Adrenal gland (tissue), 12 donors: ENCODE results near the gene ZKSCAN3. TPM values are rescaled to one million over a fixed set of nuclear protein-coding genes. Genes with fewer than 3 reads are reported as not detected.

ENCODE experiments used
- DNase-seq, 7 donors: peaks; one replicate each; pipeline ENCODE4 v3.0.0-alpha.2; 2019 to 2020
- H3K27ac ChIP-seq, 5 donors: fragments of 200-600 bp; sonication (generic) in 4 of 5; 1 replicate in 3 of 5; 2 replicates in 2 of 5; pipeline versions ENCODE4 v1.5.1 to v1.8.0; 2016 to 2020; ENCODE audit warnings: mild to moderate bottlenecking in 1 of 5
- H3K27me3 ChIP-seq: fragments of 200-600 bp; 2 replicates; pipeline ENCODE4 v1.8.0; 2021
- H3K36me3 ChIP-seq, 2 donors: fragments of 200-600 bp; replicated peaks in 1 of 2; 1 replicate in 1 of 2; 2 replicates in 1 of 2; pipeline versions ENCODE4 v1.5.1 to v1.8.0; 2018 to 2022
- H3K4me1 ChIP-seq, 2 donors: fragments of 200-600 bp; replicated peaks in 1 of 2; 1 replicate in 1 of 2; 2 replicates in 1 of 2; pipeline versions ENCODE4 v1.5.1 to v1.8.0; 2018 to 2021
- H3K4me3 ChIP-seq, 4 donors: fragments of 200-600 bp; sonication (generic) in 3 of 4; one replicate each; pipeline ENCODE4 v1.5.1; 2016 to 2018
- H3K9me3 ChIP-seq, 3 donors: fragments of 200-600 bp; sonication (generic) in 1 of 3; replicated peaks in 1 of 3; 1 replicate in 2 of 3; 2 replicates in 1 of 3; pipeline versions ENCODE4 v1.5.1 to v1.8.0; 2016 to 2021
- POLR2A ChIP-seq, 2 donors: fragments of 450-650 bp; IDR thresholded peaks; one replicate each; pipeline ENCODE4 v1.6.1; 2017; ENCODE audit warnings: antibody characterized with exemption in 2 of 2, mild to moderate bottlenecking in 2 of 2, moderate library complexity in 1 of 2
- WGBS, 4 donors: extraction: QIAGEN DNeasy Blood & Tissue Kit in 2 of 4; methylation state at CpG; one replicate each; pipeline versions ENCODE4 v1.1.5 to v1.1.7; 2013 to 2017; 5-methylcytosine and 5-hydroxymethylcytosine counted together
- intact Hi-C, 2 donors: fragments of 100-400 bp; cut with DNase I; formaldehyde crosslinking; loops; one replicate each; pipeline versions ENCODE4 v1.14.1 to v1.15.0; 2022 to 2023
- polyA plus RNA-seq, 3 donors: library from polyadenylated mRNA; stranded (reverse); fragments of 200-250 nt in 2 of 3; fragments of 350-450 nt in 1 of 3; fragmentation: Illumina TruSeq in 1 of 3; extraction: RNeasy Lipid Tissue Mini Kit (QIAGEN cat#74804) in 1 of 3; gene quantifications; one replicate each; pipeline ENCODE4 v1.2.3, GENCODE V29; 2013 to 2014
- total RNA-seq, 9 donors: library from RNA; depleted of rRNA in 4 of 9; stranded (reverse); fragments of >200 nt in 4 of 9; fragments of 120-200 nt in 1 of 9; fragmentation: NEBNext Ultra II Directional in 1 of 9; extraction: Animal tissue kit (Norgen Biotek cat#: 25700) in 1 of 9; gene quantifications; one replicate each; pipeline versions ENCODE4 v1.1.0 to v1.2.4, GENCODE V29; 2013 to 2023
- TF ChIP-seq, protein P1 (sequence below), 6 experiments: fragments of 450-650 bp in 4 of 6; fragments of 200-600 bp in 2 of 6; sonication (generic) in 1 of 6; IDR thresholded peaks; 1 replicate in 5 of 6; 2 replicates in 1 of 6; pipeline versions ENCODE4 v1.5.1 to v1.8.0; 2016 to 2021; ENCODE audit warnings: antibody characterized with exemption in 6 of 6, mild to moderate bottlenecking in 2 of 6, moderate library complexity in 1 of 6
- donor health status: healthy with polysubstance abuse.
- donor health status: Bipolar disorder and iron deficiency.
- donor health status: DM: yes; HTN: yes; CAD: no.
- donor health status: DM: no; HTN: no; CAD: no.
- donor health status: DM: no; HTN: no; CAD: no.
- donor health status: DM: yes; HTN: yes; CAD: no.

Gene ZKSCAN3
- total and polyA plus RNA-seq, 12 donors, result 1.4 to 12.4 (median 5.2) TPM

DNA sequence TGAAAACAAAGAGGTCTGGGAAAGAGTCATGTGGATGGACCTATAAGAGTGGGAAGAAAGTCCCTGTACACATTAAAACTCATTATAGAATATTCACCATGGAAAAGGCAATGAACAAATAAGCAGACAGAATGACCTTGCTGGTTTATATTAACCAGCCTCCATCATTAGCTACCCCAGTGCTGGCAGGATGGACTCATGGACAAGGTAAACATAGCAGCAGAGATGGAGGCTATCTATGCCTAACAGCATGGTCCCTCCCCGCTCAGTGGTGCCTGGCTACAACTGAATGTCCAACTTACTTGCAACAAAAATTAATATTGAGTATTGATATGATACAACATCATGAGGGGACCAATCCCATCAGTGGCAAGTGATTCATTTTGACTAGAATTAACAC lies 4.5 kb upstream of the ZKSCAN3 start:
- intact Hi-C loops, result no loop called here
- no peak overlapping the region for H3K4me3 ChIP-seq
- H3K36me3 ChIP-seq, result no peaks in the 10 kb centered on the region
- H3K4me1 ChIP-seq, result peaks cover 0 to under 1% of the 10 kb centered on the region in 2 donors
- no peaks in the 10 kb centered on the region for H3K27me3 ChIP-seq
- H3K9me3 ChIP-seq, result no peaks in the 10 kb centered on the region
- WGBS, 4 donors, result 80 to 94% (median 86%) methylated on average over 1 of the region's 1 CpG
- no peak overlapping the region for H3K27ac ChIP-seq
- DNase-seq, result no peak
- no peak for TF ChIP-seq POLR2A (IDR thresholded peaks at IDR 0.05)
- TF ChIP-seq, protein P1, sequence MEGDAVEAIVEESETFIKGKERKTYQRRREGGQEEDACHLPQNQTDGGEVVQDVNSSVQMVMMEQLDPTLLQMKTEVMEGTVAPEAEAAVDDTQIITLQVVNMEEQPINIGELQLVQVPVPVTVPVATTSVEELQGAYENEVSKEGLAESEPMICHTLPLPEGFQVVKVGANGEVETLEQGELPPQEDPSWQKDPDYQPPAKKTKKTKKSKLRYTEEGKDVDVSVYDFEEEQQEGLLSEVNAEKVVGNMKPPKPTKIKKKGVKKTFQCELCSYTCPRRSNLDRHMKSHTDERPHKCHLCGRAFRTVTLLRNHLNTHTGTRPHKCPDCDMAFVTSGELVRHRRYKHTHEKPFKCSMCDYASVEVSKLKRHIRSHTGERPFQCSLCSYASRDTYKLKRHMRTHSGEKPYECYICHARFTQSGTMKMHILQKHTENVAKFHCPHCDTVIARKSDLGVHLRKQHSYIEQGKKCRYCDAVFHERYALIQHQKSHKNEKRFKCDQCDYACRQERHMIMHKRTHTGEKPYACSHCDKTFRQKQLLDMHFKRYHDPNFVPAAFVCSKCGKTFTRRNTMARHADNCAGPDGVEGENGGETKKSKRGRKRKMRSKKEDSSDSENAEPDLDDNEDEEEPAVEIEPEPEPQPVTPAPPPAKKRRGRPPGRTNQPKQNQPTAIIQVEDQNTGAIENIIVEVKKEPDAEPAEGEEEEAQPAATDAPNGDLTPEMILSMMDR (IDR thresholded peaks at IDR 0.05), result no peak

DNA sequence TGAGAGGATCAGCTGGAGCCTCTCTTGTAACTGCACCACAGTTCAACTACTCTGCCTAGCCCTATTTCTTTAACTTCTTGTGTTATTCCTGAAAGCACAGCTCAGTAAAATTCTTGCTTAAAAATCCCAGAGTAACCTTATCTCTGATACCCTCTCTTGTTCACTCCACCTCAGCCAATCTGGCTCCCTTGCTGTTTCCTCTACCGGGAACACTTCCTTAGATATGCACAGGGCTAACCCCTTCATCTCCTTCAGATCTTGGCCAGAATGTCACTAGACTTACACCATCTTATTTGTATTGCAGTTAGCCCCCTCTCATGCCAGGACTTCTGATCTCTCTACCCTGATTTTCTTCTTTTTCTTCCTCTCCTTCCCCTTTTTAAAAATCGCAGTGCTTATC lies 2.6 kb upstream of the ZKSCAN3 start:
- 28 to 35% (median 29%) methylated on average over 2 of the region's 2 CpGs for WGBS, 4 donors
- peaks cover 4 to 14% of the 10 kb centered on the region in 2 donors for H3K4me1 ChIP-seq
- no peak overlapping the region for H3K4me3 ChIP-seq
- H3K9me3 ChIP-seq, result no peaks in the 10 kb centered on the region
- intact Hi-C loops, result no loop called here
- DNase-seq, result no peak
- H3K36me3 ChIP-seq, result no peaks in the 10 kb centered on the region
- no peak for TF ChIP-seq POLR2A (IDR thresholded peaks at IDR 0.05)
- TF ChIP-seq, protein P1 (IDR thresholded peaks at IDR 0.05), result no peak
- no peak overlapping the region for H3K27ac ChIP-seq
- no peaks in the 10 kb centered on the region for H3K27me3 ChIP-seq

DNA sequence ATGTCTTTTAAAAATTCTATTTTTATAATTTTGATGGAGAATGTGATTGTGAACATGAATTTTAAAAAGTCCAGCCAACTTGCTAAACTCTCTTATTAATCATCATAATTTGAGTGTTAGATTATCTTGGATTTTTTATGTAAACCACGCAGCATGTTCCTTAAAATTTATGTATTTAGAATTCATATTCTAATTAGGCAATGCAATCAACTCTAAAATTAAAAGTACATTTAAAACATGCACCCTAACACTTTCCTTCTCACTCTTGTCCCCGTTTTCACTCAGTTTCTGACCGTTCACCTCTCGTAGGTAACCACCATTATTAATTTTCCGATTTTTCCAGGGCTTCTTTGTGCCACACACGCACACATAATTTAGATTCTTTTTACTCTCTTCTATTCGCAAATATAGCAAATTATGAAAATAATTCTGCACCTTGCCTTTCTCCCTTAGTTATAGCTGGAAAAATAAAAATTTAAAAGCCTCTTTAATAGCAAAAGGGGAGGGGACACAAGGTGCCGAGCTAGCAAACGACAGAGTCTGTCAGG lies 329 bp upstream of the ZKSCAN3 start:
- intact Hi-C loops, result no loop called here

DNA sequence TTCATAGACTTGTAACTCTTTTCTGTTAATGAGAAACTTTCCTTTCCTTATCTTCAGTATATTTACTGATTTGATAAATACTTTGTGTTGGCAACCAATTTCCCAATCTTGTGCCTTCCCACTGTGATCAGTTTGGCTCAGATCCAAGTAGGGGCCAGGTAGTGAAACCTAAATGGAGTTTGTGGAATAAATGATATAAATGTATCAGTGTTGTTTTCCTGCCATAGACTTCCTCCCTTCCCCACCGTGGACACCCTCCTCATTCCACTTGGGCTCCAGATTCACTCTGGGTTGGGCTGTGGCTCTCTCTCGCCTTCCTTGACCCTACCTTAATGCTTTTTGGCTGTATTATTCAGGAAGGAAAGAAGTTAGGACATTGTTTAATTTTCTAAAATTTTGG lies 1.3 kb downstream of the ZKSCAN3 start:
- intact Hi-C loops, result loop anchor here (10.0 kb wide), 5 partner anchors 66 to 446 kb away; partner anchors contain the start of genes NKAPL (in 1 of the 2), PGBD1 (in 1 of the 2), ZKSCAN4 (in 1 of the 2) and ZNF165 (in 1 of the 2)
- peak overlapping the region in 1 of 4 donors; percentile 65 for H3K4me3 ChIP-seq

More for the DNA sequence above, 329 bp upstream of the ZKSCAN3 start:
- DNase-seq, result no peak
- Histone ChIP-seq H3K27me3 (no peaks in the 10 kb centered on the region), H3K4me1 (peaks cover 4 to 14% of the 10 kb centered on the region in 2 donors), H3K36me3 (no peaks in the 10 kb centered on the region), H3K9me3 (no peaks in the 10 kb centered on the region), H3K27ac (peak overlapping the region in 4 of 5 donors; percentile 57 to 82 (median 68)), H3K4me3 (peak overlapping the region in 3 of 4 donors; percentile 44 to 71 (median 65))
- TF ChIP-seq POLR2A (IDR thresholded peaks at IDR 0.05), result no peak
- TF ChIP-seq, protein P1 (IDR thresholded peaks at IDR 0.05), result no peak
- 0 to 2% (median 2%) methylated on average over 9 of the region's 9 CpGs for WGBS, 4 donors

More for the DNA sequence above, 1.3 kb downstream of the ZKSCAN3 start:
- WGBS, 4 donors, result 70 to 85% (median 78%) methylated on average over 2 of the region's 2 CpGs
- H3K36me3 ChIP-seq, result no peaks in the 10 kb centered on the region
- H3K9me3 ChIP-seq, result no peaks in the 10 kb centered on the region
- H3K27ac ChIP-seq, result no peak overlapping the region
- peaks cover 8 to 22% of the 10 kb centered on the region in 2 donors for H3K4me1 ChIP-seq
- DNase-seq, result no peak
- no peaks in the 10 kb centered on the region for H3K27me3 ChIP-seq
- TF ChIP-seq, protein P1 (IDR thresholded peaks at IDR 0.05), result no peak
- TF ChIP-seq POLR2A (IDR thresholded peaks at IDR 0.05), result no peak
